8988T (cell line): ENCODE data around the gene INPP5A.
"Not testable (repeated sequence)": the region's sequence is repeated elsewhere in the genome, so short reads cannot be mapped to it uniquely, and the experiment has no call there.

Source experiments
- DNase-seq: peaks from one replicate; pipeline ENCODE4 v3.0.0; 2011

INPP5A gene

DNA sequence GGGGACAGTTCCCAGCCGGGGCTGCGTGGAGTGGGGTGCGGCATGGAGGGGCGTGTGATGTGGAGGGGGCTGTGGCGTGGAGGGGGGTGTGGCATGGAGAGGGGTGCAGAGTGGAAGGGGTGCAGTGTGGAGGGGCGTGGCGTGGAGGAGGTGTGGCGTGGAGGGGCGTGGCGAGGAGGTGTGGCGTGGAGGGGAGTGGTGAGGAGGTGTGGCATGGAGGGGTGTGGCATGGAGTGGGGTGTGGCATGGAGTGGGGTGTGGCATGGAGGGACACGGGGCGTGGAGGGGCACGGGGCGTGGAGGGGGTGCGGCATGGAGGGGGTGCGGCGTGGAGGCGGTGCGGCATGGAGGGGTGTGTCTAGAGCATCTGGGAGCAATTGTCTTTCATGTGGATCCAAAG lies 214.8 kb downstream of the INPP5A start:
- DNase-seq: no peak

DNA sequence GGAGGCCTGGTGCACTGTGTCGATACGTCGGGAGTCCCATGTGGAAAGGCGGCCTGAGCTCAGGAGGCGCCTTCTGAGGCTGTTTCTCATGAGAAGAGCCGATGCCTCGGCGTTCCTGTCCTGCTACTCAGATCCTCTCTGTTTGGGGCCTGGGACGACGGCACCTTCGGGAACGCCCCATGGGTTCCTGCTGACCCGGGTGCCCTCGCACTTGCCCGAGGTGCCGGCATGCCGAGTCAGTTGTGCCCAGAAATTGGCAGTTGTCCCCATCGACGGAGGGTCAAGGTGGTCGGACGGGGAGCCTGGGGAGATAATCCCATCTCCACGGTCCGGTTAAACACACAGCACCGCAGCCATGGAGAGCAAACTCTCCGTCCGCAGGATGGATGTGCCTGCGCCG lies 215.4 kb downstream of the INPP5A start:
- no peak for DNase-seq

DNA sequence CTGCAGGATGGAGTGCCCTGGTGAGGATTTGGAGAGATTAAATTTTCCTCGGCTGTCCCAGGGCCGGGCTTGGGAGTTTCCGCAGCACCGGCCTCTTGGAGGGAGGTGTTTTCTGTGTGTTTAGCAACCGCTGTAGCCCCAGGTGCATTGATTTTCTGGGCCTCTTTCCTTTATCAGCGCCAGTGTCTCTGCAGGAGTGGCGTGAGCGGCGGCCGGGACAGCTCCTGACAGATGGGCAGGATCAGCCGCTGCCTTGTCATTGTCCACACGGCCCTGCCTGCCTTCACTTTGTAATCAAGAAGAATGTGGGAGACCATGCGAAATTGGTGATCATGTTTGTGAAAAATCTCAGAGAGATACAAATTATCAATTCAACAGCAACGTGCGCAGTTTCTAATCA lies 216.0 kb downstream of the INPP5A start:
- DNase-seq: no peak

DNA sequence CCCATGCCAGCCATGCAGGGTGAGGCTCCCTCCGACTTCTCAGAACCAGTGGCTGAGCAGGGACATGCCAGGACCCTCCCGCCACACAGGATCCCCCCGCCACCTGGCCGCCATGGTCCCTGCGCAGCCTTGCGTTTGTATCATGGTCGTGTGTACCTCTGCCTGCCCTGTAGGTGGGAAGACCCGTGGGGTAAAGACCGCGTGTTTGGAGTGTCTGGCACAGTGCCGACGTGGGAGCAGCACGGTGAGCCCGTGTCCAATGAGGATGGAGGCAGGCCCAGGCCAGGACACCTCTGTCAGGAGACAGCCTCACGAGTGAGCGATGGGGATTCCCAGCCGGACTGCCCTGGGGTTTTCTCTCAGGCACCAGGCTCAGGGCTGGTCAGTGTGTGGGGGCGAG lies 216.5 kb downstream of the INPP5A start:
- DNase-seq: no peak

DNA sequence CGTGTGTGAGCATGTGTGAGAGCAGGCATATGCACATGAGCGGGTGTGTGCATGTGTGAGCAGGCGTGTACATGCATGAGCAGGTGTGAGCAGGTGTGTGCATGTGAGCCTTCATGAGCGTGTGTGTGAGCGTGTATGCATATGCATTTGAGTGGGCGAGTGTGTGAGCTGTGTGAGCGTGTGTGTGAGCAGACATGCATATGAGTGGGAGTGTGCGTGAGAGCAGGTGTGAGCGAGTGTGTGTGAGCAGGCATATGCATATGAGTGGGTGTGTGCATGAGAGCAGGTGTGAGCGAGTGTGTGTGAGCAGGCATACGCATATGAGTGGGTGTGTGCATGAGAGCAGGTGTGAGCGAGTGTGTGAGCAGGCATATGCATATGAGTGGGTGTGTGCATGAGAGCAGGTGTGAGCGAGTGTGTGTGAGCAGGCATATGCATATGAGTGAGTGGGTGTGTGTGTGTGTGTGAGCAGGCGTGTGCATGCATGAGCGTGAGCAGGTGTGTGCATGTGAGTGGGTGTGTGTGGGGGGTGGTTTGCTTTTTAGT lies 217.7 kb downstream of the INPP5A start:
- no peak for DNase-seq

DNA sequence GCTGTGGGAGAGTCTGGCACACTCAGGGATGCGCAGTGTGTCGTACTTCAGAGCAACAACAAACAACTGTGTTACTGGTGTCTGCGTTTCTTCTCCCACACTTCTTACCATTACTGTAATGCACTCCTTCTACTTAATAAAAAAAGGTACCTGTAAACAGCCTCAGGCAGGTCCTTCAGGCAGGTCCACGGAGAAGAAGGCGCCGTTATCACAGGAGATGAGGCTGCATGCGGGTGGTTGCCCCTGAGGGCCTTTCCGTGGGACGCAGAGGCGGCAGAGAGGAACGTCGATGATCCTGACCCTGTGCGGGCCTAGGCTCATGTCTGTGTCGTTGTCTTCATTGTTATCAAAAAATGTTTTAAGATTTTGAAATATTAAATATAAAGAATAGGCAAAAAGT lies 219.0 kb downstream of the INPP5A start:
- no peak for DNase-seq

DNA sequence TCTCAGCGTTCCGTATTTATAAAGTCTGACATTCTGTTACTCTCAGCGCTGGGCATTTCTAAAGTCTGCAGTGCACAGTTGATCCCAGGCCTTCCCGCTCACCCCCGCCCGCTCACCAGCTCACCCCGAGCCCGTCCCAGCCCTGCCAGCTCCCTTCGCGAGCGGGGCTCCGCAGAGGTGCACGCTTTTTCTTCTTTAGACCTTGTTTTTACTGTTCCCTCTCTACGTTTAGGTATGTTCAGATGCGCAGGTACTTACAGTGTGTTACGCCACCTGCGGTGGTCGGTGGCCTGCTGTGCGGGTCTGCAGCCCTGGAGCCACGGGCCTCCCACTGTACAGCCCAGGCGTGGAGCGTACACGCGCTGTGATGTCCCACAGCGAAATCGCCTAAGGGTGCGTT lies 219.6 kb downstream of the INPP5A start:
- DNase-seq: no peak

DNA sequence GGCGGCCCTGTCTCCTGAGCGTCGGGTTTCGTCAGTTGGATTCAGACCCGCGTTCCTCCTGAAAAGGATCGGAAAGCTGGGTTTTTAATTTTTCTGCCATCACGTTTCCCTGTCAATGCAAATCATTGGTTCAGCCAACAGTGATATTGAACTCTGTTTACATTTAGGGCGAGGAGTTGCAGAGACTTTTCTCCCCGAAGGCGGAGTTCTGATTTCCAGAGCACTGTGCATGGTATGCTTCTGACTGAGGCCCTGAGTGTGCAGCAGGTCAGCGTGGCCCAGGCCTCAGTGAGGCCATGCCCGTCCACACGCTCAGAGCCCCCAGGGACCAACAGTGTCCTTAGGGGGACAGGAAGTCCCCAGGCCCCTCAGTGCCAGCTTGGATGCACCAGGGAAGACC lies 221.3 kb downstream of the INPP5A start:
- no peak for DNase-seq

DNA sequence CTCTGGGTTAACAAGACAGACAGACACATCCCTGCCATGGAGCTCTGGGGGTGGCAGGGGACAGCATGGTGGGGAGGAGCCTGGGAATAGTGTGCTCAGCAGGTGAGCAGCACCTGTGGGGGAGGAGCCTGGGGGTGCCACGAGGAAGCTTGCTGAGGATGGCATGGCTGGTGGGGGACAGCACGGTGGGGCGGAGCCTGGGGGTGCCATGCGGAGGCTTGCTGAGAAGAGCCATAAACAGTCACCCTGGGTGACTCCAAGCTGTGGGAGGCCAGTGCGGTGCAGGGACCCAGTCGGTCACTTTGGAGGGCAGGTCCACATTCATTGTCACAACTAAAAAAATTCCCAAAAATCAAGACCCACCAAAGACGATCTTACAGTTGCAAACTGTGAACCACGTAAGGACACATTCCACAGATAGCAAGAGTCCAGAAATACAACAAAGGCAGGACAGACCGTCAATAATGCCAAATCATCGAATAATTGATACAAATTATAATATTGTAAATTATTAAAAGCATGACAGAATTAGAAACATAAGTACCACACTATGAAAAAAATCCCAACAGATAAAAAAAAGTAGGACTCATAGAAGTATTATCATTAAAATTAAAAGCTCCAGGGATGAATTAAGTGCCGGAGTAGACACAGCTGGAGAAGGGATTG lies 223.9 kb downstream of the INPP5A start:
- DNase-seq: no peak

DNA sequence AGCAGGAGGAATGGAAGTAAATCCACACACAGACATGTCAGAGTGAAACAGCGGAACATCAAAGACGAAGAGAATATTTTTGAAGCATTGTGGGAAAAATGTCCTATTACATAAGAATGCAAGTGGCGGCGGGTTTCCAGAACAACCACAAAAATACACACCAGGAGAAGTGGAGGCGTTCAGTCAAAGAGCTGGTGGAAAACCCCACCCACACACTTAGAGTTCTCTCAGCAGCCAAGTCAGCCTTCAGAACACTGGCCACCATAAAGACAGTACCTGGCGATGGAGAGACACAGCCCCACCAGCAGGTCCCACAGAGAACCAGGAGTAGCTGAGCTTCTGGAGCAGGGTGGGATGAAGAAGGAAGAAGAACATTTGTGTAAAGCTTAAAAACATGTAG lies 224.7 kb downstream of the INPP5A start:
- no peak for DNase-seq

DNA sequence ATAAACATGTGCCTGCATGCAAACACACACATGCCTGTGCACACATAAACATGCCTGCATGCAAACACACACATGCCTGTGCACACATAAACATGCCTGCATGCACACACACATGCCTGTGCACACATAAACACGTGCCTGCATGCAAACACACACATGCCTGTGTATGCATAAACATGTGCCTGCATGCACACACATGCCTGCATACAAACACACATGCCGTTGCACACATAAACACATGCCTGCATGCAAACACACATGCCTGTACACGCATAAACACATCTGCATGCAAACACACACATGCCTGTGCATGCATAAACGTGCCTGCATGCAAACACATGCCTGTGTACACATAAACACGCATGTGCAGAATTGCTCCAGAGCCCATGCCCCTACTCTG lies 226.0 kb downstream of the INPP5A start:
- no peak for DNase-seq

DNA sequence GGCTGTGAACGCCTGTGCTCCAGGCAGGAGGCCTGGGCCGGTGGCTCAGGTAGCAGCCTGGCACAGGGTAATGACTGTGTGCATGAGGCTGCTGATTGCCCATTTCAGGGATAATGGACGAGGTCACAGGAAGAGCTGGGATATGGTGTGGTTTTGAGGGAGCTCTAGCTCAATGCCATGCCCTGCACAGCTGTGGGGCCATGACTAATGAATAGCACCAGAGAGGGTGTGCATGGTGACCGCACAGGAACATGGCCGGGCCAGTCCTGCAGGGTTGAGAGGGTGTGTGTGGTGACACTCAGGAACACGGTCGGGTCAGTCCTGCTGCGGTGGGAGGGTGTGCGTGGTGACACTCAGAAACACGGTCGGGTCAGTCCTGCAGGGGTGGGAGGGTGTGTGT lies 226.5 kb downstream of the INPP5A start:
- DNase-seq: no peak

DNA sequence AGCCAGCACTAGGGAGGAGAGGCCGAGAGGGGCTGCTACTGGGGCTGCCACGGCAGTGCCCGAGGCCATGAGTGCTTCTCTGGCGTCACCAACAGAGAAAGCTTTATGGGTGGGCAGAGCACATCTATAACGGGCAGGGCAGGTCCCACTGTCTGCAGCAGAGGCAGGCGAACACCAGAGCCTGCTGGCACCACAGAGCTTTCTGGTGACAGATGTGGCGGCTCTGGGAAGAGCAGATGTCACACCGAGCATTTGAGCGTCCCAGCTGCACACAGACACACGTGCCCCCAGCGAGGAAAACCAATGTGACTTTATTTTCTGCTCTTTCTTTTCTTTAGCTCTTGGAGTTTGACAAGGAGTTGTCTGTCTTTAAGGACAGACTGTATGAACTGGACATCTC lies 227.8 kb downstream of the INPP5A start:
- no peak for DNase-seq

DNA sequence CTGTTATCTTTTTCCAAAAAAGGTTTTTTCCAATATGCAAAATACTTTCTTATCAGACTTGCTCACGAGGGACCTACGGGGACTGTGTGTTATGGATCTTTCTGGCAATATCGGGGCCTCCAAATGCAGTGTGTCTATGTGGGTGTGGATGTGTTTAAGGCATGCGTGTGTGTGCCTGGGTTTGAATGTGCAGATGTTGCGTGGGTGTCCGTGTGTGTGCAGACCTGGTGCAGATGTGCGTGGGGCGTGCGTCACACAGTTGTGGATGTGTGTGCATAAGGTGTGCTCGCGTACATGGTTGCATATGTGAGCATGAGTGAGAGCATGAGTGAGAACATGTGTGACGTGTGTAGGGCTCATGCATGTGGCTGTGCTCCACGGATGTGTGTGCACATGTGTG lies 228.7 kb downstream of the INPP5A start:
- DNase-seq: no peak

DNA sequence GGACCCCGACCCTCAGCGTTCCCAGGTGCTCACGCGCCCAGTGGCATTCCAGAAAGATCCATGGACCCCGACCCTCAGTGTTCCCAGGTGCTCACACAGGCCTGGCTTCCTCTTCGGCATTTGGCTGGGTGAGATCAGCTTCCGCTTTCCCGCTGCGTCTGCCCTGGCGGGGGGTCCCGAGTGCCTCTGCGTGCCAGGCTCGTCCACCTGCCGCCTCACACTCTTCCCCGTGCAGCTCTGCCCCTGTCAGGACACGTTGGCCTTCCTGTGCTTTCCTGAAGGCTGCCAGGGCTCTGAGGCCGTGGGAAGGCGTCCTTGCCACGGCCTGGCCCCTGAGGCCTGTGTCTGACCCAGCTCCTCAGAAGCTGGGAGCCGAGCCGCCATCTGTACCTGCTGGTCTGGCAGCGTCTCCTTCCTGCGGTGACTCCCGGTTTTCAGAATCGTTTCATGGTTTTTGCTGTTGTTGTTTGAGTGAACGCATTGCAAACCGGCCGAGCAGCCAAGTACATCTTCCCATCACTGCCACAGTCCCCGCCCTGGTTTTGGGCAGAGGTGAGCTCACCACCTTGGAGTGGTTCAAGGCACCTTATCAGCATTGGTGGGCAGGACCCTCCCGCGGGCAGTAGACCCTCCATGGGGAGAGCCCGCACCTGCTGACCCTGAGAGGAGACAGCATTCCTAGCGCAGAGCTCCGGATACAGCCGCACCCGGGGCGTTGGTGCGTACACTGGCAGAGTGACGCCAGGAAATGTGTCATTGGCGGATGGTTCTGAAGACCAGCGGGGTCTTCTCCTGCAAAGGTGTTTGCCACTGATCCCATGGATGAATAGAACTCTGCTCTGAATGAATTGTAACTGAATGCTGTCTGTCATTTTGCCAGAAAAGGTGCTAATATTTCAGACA lies 231.0 kb downstream of the INPP5A start:
- no peak for DNase-seq

DNA sequence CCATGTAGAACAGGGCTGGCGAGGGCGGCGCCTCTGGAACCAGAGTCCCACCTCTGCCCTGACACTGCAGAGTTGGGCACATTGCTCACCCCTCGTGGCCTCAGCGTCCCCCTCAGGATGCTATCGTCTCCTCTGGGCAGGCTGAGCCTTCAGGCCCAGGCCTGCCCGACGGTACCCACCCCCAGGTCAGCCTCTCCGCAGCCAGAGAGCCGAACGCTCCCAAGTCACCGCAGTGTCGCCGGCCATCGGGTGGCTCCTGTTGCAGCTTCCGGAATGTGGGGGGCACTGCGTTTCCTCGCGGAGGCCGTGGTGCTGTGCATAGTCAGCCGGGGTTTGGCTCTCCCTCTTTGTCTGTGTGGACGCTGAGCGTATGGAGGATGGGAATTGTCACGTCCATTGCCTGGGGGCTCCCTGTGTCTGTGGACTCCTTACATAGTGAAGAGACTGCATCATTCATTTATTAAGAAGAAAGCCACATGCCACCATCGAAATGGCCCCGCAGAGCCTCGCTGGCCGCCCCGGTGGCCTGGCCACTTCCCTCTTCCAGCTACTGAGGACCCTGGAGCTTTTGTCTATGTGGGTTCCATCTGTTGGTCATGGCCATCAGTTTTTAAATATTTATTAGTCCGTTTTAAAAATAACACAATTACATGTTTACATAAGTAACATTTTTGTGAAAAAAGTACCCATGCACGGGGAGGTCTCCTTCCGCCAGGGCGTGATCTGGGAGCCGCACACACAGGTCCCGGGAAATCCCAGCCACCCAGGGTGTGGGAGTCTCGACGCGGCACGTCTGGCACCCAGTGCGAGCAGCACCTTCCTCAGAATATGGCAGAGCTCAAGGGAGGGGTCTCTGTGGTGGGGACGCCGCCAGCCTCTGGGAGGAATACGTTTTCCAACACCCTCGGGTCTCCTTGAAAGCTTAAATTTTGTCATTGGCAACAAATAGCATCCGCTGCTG lies 232.8 kb downstream of the INPP5A start:
- DNase-seq: no peak

DNA sequence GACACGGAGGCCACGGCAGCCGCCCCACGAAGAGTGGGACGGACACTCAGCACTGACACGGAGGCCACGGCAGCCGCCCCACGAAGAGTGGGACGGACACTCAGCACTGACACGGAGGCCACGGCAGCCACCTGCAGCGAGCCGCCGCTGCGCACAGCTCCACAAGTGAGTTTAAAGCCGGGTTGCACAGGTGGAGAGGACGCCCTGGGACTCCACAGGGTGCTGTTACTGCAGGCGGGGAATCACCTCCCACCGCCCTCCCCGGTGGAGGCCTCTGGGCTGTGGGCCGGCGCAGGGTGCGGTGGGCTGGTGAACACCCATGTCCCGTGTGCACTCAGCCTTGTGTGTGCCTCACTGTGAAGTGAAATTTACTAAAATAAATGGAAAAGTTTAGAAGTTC lies 235.2 kb downstream of the INPP5A start:
- not testable (repeated sequence) for DNase-seq

DNA sequence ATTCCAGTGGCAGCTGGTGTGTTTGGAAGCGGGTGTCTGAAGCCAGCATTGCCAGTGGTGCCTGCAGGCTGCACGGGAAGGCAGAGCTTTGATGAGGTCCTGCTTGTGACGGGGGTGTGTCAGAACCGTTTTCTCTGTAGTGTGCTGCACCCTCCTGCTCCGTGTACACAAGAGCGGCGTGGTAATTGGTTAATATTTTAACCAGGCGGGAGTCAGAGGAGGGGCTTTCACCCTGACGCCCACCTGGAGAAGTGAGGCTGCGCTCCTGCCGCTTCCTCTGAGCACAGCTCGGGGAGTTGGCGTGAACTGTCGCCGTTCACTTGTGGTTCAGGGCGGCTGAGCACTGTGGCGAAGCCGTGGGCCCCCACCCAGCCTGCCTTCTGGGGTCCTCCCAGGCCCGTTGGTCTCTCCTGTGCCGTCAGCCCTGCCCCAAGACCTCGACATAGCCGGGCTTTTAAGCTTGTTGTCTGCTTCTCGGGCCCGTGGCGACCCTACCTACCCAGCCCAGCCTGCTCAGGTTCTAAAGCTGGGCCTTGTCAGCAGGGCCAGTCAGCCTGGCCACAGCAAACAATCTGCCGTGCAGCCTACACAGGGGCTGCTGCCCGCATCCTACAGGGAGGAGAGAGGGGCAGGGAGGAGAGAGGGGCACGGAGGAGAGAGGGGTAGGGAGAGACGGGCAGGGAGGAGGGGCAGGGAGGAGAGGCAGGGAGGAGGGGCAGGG lies 236.8 kb downstream of the INPP5A start:
- DNase-seq: no peak

DNA sequence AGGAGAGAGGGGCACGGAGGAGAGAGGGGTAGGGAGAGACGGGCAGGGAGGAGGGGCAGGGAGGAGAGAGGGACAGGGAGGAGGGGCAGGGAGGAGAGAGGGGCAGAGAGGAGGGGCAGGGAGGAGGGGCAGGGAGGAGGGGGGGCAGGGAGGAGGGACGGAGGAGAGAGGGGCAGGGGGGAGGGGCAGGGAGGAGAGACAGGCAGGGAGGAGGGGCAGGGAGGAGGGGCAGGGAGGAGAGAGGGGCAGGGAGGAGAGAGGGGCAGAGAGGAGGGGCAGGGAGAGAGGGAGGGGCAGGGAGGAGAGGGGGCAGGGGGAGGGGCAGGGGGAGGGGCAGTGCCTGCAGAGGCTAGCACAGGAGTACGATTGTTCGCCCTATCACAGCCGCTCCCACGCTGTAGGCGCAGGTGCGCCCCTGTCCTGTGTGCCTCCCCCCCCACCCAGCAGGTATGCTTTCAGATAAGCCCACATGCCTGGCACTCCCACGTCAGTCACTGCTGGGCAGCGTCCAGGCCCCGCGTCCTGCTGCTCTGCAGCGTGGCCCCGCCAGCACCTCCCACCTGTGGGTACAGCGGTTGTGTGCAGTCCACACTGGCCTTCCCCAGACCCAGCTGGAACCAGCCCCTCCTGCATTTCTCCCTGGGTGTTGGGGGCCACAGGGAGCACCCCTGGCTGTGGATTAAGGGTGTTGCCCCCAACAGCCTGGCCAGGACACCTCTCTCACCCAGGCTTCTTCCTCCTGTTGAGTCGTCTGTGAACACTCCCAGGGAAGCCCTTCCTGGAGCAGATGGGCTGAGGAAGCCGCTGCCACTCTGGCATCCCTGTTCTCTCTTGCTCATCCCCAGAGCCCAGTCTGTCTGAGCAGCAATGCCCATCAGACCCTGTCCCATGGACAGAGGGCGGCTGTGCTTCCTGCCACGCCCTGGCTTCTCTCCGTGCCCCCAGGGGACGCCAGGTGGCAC lies 237.6 kb downstream of the INPP5A start:
- DNase-seq: no peak

DNA sequence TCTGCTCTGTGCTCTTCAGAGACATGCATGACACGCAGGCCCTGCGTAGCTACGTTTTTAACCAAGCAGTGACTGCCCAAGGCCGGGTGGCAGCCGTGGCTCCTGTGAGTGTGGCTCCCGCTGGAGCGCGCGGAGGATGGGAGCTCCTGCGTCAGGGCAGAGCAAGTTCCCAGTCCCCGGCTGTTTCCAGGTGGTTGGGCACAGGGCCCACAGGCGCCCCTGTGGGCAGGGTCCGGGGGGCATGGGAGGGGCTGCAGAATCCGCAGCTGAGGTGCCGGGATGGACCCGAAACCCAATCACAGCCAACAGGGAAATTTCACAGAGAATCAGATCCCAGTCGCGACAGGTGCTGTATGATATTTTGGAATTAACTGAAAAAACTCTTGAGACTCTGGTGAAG lies 238.6 kb downstream of the INPP5A start:
- no peak for DNase-seq

DNA sequence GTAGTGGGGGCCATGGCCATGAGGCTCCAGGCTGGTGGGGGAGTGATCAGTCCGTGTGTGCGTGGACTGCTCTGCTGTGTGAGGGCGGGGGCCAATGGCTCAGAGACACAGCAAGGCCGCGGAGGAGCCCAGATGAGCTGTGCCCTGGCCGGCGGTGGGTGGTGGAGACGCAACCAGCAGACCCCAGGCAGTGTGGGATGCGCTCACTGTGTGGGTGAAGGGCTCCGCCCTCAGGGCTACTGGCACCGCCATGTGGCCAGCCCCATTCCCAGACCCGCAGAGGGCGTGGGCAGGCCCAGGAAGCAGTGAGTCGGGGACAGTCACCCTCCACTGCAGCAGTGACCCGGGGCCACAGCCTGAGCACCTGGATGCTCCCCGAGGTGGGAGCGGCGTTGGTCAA lies 239.2 kb downstream of the INPP5A start:
- DNase-seq: no peak
